Neural crest cell (in vitro differentiated cells): ENCODE data around the gene UFC1. TPM values are rescaled to one million over a fixed set of nuclear protein-coding genes. Genes with fewer than 3 reads are reported as not detected.

Experiments
- DNase-seq: peaks from one replicate; pipeline ENCODE4 v3.0.0; 2021; ENCODE audit warnings: low read depth, mixed read lengths, low spot score
- H3K27ac Mint-ChIP-seq: one replicate; pipeline ENCODE4 v1.8.0; 2021; ENCODE audit warnings: mild to moderate bottlenecking, mixed read lengths; ENCODE audit not compliant: unreplicated experiment
- H3K27me3 Mint-ChIP-seq: 2 replicates; pipeline ENCODE4 v1.8.0; 2021; ENCODE audit warnings: low read depth, mild to moderate bottlenecking, mixed read lengths
- H3K36me3 Mint-ChIP-seq: 2 replicates; pipeline ENCODE4 v1.8.0; 2021; ENCODE audit warnings: low read depth, mild to moderate bottlenecking, mixed read lengths
- H3K4me1 Mint-ChIP-seq: 2 replicates; pipeline ENCODE4 v1.8.0; 2021; ENCODE audit warnings: mixed read lengths
- H3K4me3 Mint-ChIP-seq: one replicate; pipeline ENCODE4 v1.8.0; 2021; ENCODE audit warnings: mild to moderate bottlenecking, mixed read lengths
- H3K9me3 Mint-ChIP-seq: 2 replicates; pipeline ENCODE4 v1.8.0; 2021; ENCODE audit warnings: mixed read lengths
- total RNA-seq: library from RNA; stranded (reverse); gene quantifications from 2 replicates; pipeline ENCODE4 v1.2.1, GENCODE V29; 2021
- TF ChIP-seq, protein P1 (sequence below): fragments of 200-600 bp; sonication (generic); conservative IDR thresholded peaks from 2 replicates; pipeline ENCODE4 v1.5.0; 2021; ENCODE audit warnings: antibody characterized with exemption, mild to moderate bottlenecking

The UFC1 gene
- total RNA-seq, 1 donor from 2014 or later, result 77.2 TPM

- Mint-ChIP-seq H3K36me3 (peaks cover 5% of the 10 kb centered on the region), H3K27ac (no peak overlapping the region), H3K9me3 (no peaks in the 10 kb centered on the region)
These were observed 7.9 kb downstream of the UFC1 start for GRCh38 chr1:161161652-161162051.

DNA sequence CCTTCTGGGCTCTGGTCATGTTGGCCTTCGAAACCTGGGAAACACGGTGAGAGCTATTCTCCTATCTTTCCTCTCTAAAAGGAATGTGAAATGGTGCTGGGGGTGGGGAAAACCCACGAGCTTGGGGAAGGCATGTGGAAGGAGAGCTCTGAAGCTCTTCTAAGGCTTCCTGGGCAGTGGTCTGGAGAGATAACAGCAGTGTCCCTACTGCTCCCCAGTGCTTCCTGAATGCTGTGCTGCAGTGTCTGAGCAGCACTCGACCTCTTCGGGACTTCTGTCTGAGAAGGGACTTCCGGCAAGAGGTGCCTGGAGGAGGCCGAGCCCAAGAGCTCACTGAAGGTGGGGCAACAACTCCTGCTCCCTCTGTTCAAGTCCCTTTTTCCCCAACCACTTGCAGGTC is 8.3 kb downstream of the UFC1 start:
- H3K27me3 Mint-ChIP-seq, result no peaks in the 10 kb centered on the region
- DNase-seq, result no peak
- TF ChIP-seq, protein P1, sequence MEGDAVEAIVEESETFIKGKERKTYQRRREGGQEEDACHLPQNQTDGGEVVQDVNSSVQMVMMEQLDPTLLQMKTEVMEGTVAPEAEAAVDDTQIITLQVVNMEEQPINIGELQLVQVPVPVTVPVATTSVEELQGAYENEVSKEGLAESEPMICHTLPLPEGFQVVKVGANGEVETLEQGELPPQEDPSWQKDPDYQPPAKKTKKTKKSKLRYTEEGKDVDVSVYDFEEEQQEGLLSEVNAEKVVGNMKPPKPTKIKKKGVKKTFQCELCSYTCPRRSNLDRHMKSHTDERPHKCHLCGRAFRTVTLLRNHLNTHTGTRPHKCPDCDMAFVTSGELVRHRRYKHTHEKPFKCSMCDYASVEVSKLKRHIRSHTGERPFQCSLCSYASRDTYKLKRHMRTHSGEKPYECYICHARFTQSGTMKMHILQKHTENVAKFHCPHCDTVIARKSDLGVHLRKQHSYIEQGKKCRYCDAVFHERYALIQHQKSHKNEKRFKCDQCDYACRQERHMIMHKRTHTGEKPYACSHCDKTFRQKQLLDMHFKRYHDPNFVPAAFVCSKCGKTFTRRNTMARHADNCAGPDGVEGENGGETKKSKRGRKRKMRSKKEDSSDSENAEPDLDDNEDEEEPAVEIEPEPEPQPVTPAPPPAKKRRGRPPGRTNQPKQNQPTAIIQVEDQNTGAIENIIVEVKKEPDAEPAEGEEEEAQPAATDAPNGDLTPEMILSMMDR, result no peak
- peaks cover 51% of the 10 kb centered on the region for H3K4me1 Mint-ChIP-seq
- H3K9me3 Mint-ChIP-seq, result no peaks in the 10 kb centered on the region
- peaks cover 3% of the 10 kb centered on the region for H3K36me3 Mint-ChIP-seq
- no peak overlapping the region for H3K27ac Mint-ChIP-seq
- H3K4me3 Mint-ChIP-seq, result peak overlapping the region; percentile 94

More at GRCh38 chr1:161161652-161162051, 7.9 kb downstream of the UFC1 start:
- H3K4me3 Mint-ChIP-seq, result peak overlapping the region; percentile 94
- H3K27me3 Mint-ChIP-seq, result no peaks in the 10 kb centered on the region
- peaks cover 47% of the 10 kb centered on the region for H3K4me1 Mint-ChIP-seq
- no peak for DNase-seq
- TF ChIP-seq, protein P1, result no peak

- Mint-ChIP-seq H3K36me3 (peaks cover 3% of the 10 kb centered on the region), H3K27ac (no peak overlapping the region), H3K27me3 (no peaks in the 10 kb centered on the region), H3K4me1 (peaks cover 54% of the 10 kb centered on the region), H3K4me3 (peak overlapping the region; percentile 94), H3K9me3 (no peaks in the 10 kb centered on the region)
- TF ChIP-seq, protein P1, result no peak
- no peak for DNase-seq
These were observed 9.0 kb downstream of the UFC1 start for GRCh38 chr1:161162806-161163205.

- Mint-ChIP-seq H3K27me3 (no peaks in the 10 kb centered on the region), H3K4me3 (peak overlapping the region; percentile 94), H3K9me3 (no peaks in the 10 kb centered on the region), H3K36me3 (peaks cover 3% of the 10 kb centered on the region), H3K27ac (no peak overlapping the region), H3K4me1 (peaks cover 55% of the 10 kb centered on the region)
- DNase-seq, result no peak
- TF ChIP-seq, protein P1, result no peak
These were observed 10.0 kb downstream of the UFC1 start for GRCh38 chr1:161163793-161164192.

GRCh38 chr1:161164901-161165610 is 11.3 kb downstream of the UFC1 start:
- TF ChIP-seq, protein P1, result no peak
- Mint-ChIP-seq H3K4me3 (peak overlapping the region; percentile 94), H3K4me1 (peaks cover 46% of the 10 kb centered on the region), H3K36me3 (peaks cover 3% of the 10 kb centered on the region), H3K27ac (peak overlapping the region; percentile 12), H3K27me3 (no peaks in the 10 kb centered on the region), H3K9me3 (no peaks in the 10 kb centered on the region)
- no peak for DNase-seq
